ENCODE results near the gene EHF.

Gene EHF

DNA sequence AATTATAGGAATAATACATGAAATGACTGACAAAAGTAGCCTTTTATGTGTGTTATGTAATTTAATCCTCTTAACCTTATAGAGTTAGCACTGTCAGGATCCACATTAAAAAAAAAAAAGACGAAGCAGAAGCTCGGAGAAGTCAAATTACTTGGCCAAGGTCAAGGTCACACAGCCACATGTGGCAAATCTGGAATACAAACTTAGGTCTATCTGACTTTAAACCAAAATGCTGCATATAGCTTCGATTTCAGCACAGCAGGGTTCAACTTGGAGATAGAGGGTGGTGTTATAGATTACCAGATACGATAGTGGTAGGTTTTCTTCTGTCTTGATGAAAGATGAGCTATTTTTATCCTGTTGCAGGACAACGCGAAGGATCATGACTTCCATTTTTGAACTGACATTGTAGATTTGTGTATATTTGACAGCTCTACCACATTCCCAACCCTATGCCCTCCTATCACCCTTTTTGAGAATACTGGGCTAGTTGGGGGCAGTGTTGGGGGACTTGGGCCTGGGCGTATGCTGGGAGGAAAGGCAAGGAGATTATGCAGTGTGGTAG, 11.6 kb upstream of the EHF start:
- Mint-ChIP-seq H3K27me3 (peaks cover 15% of the 10 kb centered on the region), H3K4me1 (no peaks in the 10 kb centered on the region), H3K4me3 (no peak overlapping the region), H3K27ac (no peak overlapping the region), H3K36me3 (no peaks in the 10 kb centered on the region), H3K9me3 (no peaks in the 10 kb centered on the region)
- no peak for DNase-seq
- CTCF ChIA-PET, result no interaction called here

DNA sequence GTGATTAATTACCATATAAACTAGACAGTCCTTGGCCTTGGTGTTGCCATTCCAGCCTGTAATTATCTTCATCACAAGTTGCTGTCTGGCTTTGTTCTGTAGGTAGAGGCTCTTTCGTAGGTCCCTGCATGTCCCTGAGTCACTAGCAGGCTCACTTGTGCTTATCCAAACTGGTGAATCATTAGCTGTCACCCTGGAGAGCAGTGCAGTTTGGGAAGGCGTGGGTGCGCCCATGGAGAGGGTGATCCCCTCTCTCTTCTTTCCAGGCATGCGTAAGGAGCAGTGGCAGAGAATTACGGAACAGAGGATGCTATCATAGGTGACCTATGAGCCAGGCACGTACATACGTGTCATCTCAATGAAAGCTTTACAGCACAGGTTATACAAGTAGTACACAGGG, 11.0 kb upstream of the EHF start:
- no peak overlapping the region for H3K4me3 Mint-ChIP-seq
- H3K36me3 Mint-ChIP-seq, result no peaks in the 10 kb centered on the region
- DNase-seq, result no peak
- H3K4me1 Mint-ChIP-seq, result no peaks in the 10 kb centered on the region
- H3K27me3 Mint-ChIP-seq, result peaks cover 15% of the 10 kb centered on the region
- CTCF ChIA-PET, result no interaction called here
- H3K27ac Mint-ChIP-seq, result no peak overlapping the region
- H3K9me3 Mint-ChIP-seq, result no peaks in the 10 kb centered on the region

DNA sequence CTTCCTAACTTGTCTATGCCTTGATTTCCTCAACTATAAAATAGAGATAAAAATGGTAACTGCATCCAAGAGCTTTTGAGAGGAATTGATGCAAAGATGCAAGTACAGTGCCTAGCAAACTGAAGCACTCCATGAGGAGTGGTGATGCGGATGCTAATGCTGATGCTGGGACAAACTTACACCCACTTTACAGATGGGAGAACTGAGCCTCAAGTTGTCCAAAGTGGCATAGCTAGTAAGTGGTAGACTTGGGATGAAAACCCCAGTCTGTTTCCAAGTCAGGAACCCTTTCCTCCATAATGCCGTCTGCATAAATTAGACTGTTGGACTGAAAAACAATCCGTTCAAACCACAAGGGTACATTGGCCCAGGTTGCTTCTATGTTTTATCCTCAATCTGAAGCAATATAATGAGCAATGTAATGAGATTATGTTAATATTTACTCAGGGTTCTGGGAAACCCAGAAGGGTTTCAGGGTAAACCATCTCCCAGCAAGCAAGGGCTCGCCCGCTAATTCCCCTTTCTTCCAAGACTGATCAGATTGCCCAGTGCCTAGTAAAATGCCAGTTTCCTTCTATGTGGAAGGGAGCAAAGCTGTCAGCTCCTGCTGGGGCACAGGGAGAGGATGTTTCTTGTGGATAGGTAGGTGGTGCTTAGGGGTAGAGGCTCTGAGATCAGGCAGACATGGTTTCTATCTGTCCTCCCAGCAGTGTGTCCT, 10.4 kb upstream of the EHF start:
- CTCF ChIA-PET, result no interaction called here

DNA sequence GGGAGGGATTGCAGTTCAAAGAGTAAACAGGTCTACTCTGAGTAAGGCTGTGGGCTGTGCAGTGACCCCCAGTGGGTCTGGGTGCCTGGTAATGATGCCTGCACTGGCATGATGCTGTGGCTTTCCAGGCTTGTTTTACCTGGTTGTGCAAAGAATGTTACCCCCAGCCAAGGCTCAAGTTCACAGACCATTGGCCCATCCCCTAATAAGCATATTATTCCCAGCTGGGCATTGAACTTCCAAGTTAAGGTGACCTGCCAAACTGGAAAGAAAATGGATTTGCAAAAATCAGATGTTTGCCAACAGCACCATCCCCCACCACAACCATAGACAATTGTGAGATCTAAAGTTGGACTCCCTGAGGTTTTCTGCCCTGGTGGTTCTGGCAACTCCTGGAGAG, 7.9 kb upstream of the EHF start:
- Mint-ChIP-seq H3K36me3 (no peaks in the 10 kb centered on the region), H3K27me3 (peaks cover 15% of the 10 kb centered on the region), H3K4me3 (no peak overlapping the region), H3K9me3 (no peaks in the 10 kb centered on the region), H3K27ac (no peak overlapping the region), H3K4me1 (no peaks in the 10 kb centered on the region)
- no peak for DNase-seq
- CTCF ChIA-PET, result no interaction called here

More for the DNA sequence above, 10.4 kb upstream of the EHF start:
- no peak overlapping the region for H3K27ac Mint-ChIP-seq
- peaks cover 15% of the 10 kb centered on the region for H3K27me3 Mint-ChIP-seq
- H3K4me3 Mint-ChIP-seq, result no peak overlapping the region
- no peak for DNase-seq
- H3K9me3 Mint-ChIP-seq, result no peaks in the 10 kb centered on the region
- no peaks in the 10 kb centered on the region for H3K4me1 Mint-ChIP-seq
- no peaks in the 10 kb centered on the region for H3K36me3 Mint-ChIP-seq

DNA sequence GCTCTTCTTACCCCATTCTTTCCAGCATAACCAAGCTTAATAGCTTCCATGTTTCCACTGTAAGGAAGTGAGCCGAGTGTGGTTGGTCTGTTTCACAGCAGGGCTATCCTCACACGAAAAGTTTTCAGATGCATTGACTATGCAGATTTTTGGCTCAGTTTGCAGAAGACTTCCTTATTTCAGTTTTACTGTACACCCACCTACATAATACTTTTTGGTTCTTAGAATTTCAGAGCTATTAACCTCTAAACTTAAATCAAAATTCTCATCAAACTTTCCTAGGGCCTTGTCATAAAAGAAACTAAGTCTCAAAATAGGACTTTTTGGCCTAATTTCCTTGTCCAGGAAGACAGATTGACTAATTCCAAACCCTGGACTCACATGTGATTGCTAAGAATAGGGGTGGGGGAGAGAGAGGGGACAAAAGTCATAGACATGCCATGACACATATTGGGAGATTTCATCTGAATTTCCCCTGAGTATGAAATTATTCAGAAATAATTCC, 7.3 kb upstream of the EHF start:
- no peaks in the 10 kb centered on the region for H3K9me3 Mint-ChIP-seq
- H3K36me3 Mint-ChIP-seq, result no peaks in the 10 kb centered on the region
- peaks cover 15% of the 10 kb centered on the region for H3K27me3 Mint-ChIP-seq
- H3K27ac Mint-ChIP-seq, result no peak overlapping the region
- CTCF ChIA-PET, result no interaction called here
- H3K4me1 Mint-ChIP-seq, result no peaks in the 10 kb centered on the region
- no peak overlapping the region for H3K4me3 Mint-ChIP-seq
- DNase-seq, result no peak

DNA sequence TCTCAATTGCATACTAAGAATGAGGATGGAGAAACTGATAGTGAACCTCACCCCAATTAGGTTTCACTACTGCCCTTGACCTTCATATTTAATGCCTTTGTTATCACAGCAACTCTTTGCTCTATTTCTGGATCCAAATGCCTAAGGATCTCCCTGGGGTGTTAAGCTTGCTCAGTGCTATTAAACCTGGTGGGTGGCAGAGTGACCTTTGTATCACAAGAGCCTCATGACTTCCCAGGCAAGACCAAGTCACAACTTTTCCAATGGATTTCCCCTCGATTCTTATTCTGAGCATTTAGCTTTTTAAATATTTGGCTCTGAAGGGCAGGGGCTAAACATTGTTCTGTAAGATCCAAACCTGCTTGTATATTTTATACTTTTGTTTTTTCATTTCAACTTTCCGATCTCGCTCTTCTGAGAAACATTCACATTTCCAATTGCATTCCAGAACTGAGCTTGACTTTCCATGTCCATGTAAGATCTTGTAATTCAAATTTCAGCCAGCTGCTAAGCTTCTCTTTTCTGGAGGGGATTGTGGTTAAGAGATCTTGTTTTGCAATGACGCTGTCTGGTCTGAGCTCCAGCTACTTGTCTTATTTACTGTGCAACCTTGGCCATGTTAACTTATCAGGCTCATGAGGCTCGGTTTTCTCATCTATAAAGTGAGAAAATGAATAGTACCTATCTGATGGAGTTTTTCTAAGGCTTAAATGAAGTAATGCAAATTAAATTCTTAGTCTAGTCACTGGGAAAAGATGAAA, 6.4 kb upstream of the EHF start:
- no peak for DNase-seq
- Mint-ChIP-seq H3K27ac (no peak overlapping the region), H3K4me1 (no peaks in the 10 kb centered on the region), H3K36me3 (no peaks in the 10 kb centered on the region), H3K4me3 (no peak overlapping the region), H3K27me3 (peaks cover 15% of the 10 kb centered on the region), H3K9me3 (no peaks in the 10 kb centered on the region)
- CTCF ChIA-PET, result no interaction called here

DNA sequence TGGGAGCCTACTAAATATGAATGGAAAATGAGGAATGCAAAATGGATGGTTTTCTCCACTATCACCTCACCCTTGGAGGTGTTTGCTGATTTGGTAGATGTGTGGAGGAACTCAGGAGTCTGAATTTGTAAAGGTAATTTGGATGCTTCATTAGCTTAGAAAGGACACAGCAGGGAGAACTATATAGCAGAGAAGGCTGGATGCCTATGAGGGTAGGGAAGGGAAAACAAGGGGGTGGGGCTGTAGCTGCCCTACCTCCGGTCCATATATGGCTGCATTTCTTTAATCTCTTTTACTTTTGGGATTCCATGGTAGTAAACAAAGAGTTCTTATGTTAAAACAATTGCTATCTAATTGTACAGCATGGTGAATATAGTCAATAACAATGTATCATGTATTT, 4.8 kb upstream of the EHF start:
- Mint-ChIP-seq H3K9me3 (no peaks in the 10 kb centered on the region), H3K27me3 (peaks cover 19% of the 10 kb centered on the region), H3K4me3 (no peak overlapping the region), H3K36me3 (no peaks in the 10 kb centered on the region), H3K4me1 (no peaks in the 10 kb centered on the region), H3K27ac (no peak overlapping the region)
- DNase-seq, result no peak
- CTCF ChIA-PET, result no interaction called here

DNA sequence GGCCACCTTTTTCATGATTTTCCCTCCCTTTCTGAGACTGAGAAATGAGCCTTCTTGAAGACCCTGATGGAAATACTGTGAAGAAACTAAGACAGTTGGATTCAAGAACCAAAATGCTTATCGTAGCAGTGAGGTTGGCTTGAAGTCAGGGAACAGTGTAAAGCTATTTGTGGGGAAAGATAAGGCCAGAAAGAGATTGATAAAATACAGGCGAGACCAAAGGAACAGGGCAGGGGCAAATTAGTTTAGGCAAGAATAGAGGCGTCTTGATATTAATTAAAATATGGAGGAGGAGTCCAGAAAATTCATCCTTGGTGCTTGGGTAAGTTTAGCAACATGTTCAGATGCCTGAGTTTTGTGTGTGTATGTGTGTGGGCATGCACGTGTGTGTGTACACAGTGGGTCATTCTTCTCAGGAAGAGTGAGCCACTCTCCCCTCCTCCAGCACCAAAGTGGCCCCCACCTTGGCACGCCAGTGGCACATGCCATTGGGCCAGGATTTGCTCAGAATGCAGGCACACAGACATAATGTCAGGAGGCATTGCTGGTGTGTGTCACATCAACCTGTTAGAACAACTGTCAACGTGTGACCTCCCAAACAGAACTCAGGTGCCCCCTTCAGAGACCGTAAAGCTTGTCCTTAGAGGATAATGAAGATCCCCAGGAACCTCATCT, 3.9 kb upstream of the EHF start:
- CTCF ChIA-PET, result no interaction called here
- Mint-ChIP-seq H3K9me3 (no peaks in the 10 kb centered on the region), H3K36me3 (no peaks in the 10 kb centered on the region), H3K4me1 (no peaks in the 10 kb centered on the region), H3K4me3 (no peak overlapping the region), H3K27me3 (peaks cover 22% of the 10 kb centered on the region), H3K27ac (no peak overlapping the region)
- no peak for DNase-seq

DNA sequence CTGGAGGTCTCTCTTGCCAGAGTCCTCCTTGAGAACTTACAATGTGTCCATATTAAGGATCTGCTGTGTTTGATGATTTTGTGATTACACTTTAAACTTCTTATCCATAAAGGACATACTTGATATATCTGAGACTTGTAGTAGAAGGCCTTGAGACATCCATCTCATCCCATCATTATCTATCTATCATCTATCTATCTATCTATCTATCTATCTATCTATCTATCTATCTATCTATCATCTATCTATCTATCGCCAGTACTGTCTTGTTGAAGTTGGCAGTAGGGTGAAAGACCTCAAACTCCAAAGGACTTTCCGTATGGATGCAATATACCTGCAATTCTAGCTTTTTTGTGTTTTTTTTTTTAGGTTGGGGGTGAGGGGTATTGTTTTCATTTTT, 2.5 kb upstream of the EHF start:
- CTCF ChIA-PET, result no interaction called here
- no peaks in the 10 kb centered on the region for H3K9me3 Mint-ChIP-seq
- no peak overlapping the region for H3K4me3 Mint-ChIP-seq
- H3K4me1 Mint-ChIP-seq, result no peaks in the 10 kb centered on the region
- H3K27ac Mint-ChIP-seq, result no peak overlapping the region
- peaks cover 16% of the 10 kb centered on the region for H3K27me3 Mint-ChIP-seq
- DNase-seq, result no peak
- no peaks in the 10 kb centered on the region for H3K36me3 Mint-ChIP-seq

DNA sequence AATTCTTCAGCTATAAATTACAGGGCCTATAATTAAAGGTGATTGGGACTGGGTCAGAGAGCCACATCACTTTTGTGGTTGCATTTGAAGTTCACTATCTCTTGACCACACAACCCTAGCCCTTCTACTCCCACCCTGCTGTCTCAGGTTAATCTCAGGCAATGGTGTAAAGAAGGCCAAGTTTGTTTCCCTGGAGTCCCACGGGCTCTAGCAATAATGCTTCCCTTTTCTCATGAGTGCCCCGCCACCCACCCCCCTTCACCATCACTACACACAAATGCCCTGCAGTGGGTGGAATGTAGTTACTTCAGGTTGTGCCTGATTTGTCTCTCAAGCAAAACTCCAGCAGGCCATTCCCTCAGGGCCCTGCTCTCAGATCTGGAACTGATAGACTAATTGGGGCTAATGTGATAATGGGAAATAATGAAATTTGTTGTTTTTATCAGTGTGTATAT, 1.8 kb upstream of the EHF start:
- Mint-ChIP-seq H3K4me3 (no peak overlapping the region), H3K4me1 (no peaks in the 10 kb centered on the region), H3K27ac (no peak overlapping the region), H3K27me3 (peaks cover 16% of the 10 kb centered on the region), H3K9me3 (no peaks in the 10 kb centered on the region), H3K36me3 (no peaks in the 10 kb centered on the region)
- CTCF ChIA-PET, result no interaction called here
- DNase-seq, result no peak

DNA sequence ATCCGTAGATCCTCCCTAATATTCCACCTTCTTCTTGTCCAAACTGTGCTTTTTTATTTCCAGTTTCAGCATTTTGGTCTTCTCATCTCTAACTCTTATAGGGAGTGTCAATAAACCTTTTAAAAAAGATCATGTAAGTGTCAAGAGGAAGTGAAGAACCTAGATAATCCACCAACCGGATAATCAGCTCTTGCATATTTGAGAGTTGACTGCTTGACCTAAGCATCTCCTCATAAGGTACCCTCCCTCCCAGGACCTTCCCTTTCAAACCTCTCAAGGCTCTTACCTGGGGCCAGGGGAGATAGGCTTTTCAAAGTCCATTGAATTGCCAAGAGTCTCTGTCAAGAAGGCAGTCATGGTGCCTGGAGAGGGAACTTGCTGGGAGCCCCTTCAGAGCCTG, 691 bp upstream of the EHF start:
- H3K4me3 Mint-ChIP-seq, result no peak overlapping the region
- no peaks in the 10 kb centered on the region for H3K9me3 Mint-ChIP-seq
- peaks cover 21% of the 10 kb centered on the region for H3K27me3 Mint-ChIP-seq
- H3K4me1 Mint-ChIP-seq, result no peaks in the 10 kb centered on the region
- no peak overlapping the region for H3K27ac Mint-ChIP-seq
- CTCF ChIA-PET, result no interaction called here
- no peak for DNase-seq
- no peaks in the 10 kb centered on the region for H3K36me3 Mint-ChIP-seq

DNA sequence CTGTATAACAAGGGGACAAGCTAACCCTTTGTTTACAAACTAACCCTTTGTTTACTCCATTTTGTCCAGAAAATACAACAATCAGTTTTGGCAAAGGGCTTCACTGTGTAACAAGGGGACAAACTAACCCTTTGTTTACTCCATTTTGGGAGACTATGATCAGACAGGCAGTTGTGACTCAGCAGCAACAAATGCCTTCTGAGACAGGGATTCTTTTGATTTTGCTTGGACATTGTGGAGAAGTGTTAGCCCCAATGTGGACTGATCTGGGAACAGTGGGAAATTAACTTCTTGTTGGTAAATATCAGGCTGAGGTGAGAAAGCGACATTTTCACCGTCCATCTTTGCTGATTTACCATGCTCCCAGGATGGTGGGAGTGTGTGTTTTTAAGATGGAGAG, 983 bp downstream of the EHF start:
- Mint-ChIP-seq H3K4me3 (no peak overlapping the region), H3K27ac (no peak overlapping the region), H3K36me3 (no peaks in the 10 kb centered on the region), H3K9me3 (no peaks in the 10 kb centered on the region), H3K4me1 (no peaks in the 10 kb centered on the region), H3K27me3 (peaks cover 37% of the 10 kb centered on the region)
- CTCF ChIA-PET, result interaction anchor here (0.6 kb wide), 1 partner anchor 321 kb away, joined by 3 read pairs; no protein-coding TSS in a partner anchor
- no peak for DNase-seq

DNA sequence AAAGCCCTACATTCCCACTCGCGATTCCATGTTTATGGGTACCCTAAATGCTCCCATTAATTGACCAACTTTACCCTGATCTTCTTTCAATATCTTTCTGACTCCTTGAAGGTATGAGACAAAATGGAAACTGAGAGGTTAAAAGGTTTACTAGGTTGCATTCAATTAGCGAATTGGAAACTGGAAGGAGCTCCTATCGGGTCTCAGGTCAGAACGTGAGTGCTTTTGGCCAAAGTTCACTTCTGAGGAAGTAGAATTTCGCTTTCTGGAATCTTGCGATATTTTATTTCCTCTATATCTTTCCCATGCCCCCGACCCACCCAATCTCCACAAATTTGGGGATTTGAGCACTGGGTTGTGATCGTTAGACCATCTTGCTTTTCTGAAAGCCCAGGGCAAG, 2.6 kb downstream of the EHF start:
- Mint-ChIP-seq H3K27ac (no peak overlapping the region), H3K36me3 (no peaks in the 10 kb centered on the region), H3K9me3 (no peaks in the 10 kb centered on the region), H3K4me1 (no peaks in the 10 kb centered on the region), H3K27me3 (peaks cover 40% of the 10 kb centered on the region), H3K4me3 (no peak overlapping the region)
- no peak for DNase-seq
- CTCF ChIA-PET, result no interaction called here

DNA sequence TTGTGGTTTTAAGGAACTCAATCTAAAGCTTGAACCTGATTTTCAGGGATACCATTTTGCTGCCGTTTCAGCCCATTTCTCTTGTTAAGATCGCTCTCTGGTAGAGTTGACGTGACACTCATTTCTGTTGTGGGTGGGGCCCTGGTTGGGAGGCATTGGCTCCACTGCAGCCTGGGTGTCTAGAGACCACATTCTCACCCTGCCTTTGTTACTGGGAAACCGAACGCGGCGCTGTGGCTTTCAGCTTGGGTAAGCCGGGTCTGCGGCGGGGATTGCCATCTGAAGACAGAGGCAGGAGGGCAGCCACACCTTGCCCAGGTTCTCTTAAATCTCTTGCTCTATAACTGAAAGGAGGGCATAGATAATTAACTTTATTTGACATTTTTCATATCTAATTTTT, 3.2 kb downstream of the EHF start:
- Mint-ChIP-seq H3K36me3 (no peaks in the 10 kb centered on the region), H3K4me1 (no peaks in the 10 kb centered on the region), H3K4me3 (no peak overlapping the region), H3K27ac (no peak overlapping the region), H3K9me3 (no peaks in the 10 kb centered on the region), H3K27me3 (peaks cover 40% of the 10 kb centered on the region)
- CTCF ChIA-PET, result no interaction called here
- no peak for DNase-seq
